Uterus (tissue), 4 donors: ENCODE data around the gene PRR23E. TPM values are rescaled to one million over a fixed set of nuclear protein-coding genes. Genes with fewer than 3 reads are reported as not detected.

Experiments used
- DNase-seq, 2 donors: peaks; one replicate each; pipeline ENCODE4 v3.0.0-alpha.2; 2019 to 2020
- H3K27ac ChIP-seq, 2 donors: fragments of 200-600 bp; sonication (generic); 1 replicate in 1 of 2; 2 replicates in 1 of 2; pipeline ENCODE4 v1.5.1; 2016 to 2018
- H3K27me3 ChIP-seq, 2 donors: fragments of 200-600 bp; sonication (generic); one replicate each; pipeline ENCODE4 v1.5.1; 2018 to 2019; ENCODE audit warnings: control low read depth in 1 of 2
- H3K36me3 ChIP-seq, 2 donors: fragments of 200-600 bp; sonication (generic); one replicate each; pipeline ENCODE4 v1.5.1; 2019; ENCODE audit warnings: control low read depth in 1 of 2
- H3K4me1 ChIP-seq, 2 donors: fragments of 200-600 bp; sonication (generic); one replicate each; pipeline ENCODE4 v1.5.1; 2018 to 2019; ENCODE audit warnings: control low read depth in 1 of 2
- H3K4me3 ChIP-seq, 2 donors: fragments of 200-600 bp; sonication (generic); 1 replicate in 1 of 2; 2 replicates in 1 of 2; pipeline ENCODE4 v1.5.1; 2018 to 2019; ENCODE audit warnings: mild to moderate bottlenecking in 1 of 2
- H3K9me3 ChIP-seq, 2 donors: fragments of 200-600 bp; sonication (generic); one replicate each; pipeline ENCODE4 v1.5.1; 2019; ENCODE audit warnings: control low read depth in 1 of 2
- POLR2A ChIP-seq, 2 donors: fragments of 450-650 bp; IDR thresholded peaks; one replicate each; pipeline ENCODE4 v1.6.1; 2016; ENCODE audit warnings: antibody characterized with exemption in 2 of 2, mild to moderate bottlenecking in 1 of 2, moderate library complexity in 1 of 2
- intact Hi-C: fragments of 100-400 bp; cut with DNase I; formaldehyde crosslinking; loops from one replicate; pipeline ENCODE4 v1.15.1; 2023; ENCODE audit warnings: low total_unique reads
- total RNA-seq, 4 donors: library from RNA; depleted of rRNA in 3 of 4; stranded (reverse); fragments of >200 nt in 3 of 4; gene quantifications; one replicate each; pipeline versions ENCODE4 v1.1.0 to v1.2.4, GENCODE V29; 2014 to 2023
- TF ChIP-seq, protein P1 (sequence below), 4 experiments: fragments of 200-600 bp in 2 of 4; fragments of 450-650 bp in 2 of 4; sonication (generic) in 2 of 4; IDR thresholded peaks; one replicate each; pipeline ENCODE4 v1.5.1; 2016 to 2019; ENCODE audit warnings: antibody characterized with exemption in 4 of 4, mild to moderate bottlenecking in 2 of 4, moderate library complexity in 1 of 4
- donor health status: DM: yes; HTN: yes; CAD: no.

Gene PRR23E
- total RNA-seq, 4 donors from 2014 or later, result not detected

GRCh38 chr3:127195417-127195816 lies 2.5 kb downstream of the PRR23E start:
- Histone ChIP-seq H3K4me1 (no peaks in the 10 kb centered on the region), H3K9me3 (no peaks in the 10 kb centered on the region), H3K27ac (no peak overlapping the region), H3K27me3 (no peaks in the 10 kb centered on the region), H3K36me3 (no peaks in the 10 kb centered on the region), H3K4me3 (no peak overlapping the region)
- TF ChIP-seq, protein P1, sequence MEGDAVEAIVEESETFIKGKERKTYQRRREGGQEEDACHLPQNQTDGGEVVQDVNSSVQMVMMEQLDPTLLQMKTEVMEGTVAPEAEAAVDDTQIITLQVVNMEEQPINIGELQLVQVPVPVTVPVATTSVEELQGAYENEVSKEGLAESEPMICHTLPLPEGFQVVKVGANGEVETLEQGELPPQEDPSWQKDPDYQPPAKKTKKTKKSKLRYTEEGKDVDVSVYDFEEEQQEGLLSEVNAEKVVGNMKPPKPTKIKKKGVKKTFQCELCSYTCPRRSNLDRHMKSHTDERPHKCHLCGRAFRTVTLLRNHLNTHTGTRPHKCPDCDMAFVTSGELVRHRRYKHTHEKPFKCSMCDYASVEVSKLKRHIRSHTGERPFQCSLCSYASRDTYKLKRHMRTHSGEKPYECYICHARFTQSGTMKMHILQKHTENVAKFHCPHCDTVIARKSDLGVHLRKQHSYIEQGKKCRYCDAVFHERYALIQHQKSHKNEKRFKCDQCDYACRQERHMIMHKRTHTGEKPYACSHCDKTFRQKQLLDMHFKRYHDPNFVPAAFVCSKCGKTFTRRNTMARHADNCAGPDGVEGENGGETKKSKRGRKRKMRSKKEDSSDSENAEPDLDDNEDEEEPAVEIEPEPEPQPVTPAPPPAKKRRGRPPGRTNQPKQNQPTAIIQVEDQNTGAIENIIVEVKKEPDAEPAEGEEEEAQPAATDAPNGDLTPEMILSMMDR (IDR thresholded peaks at IDR 0.05), result no peak
- TF ChIP-seq POLR2A (IDR thresholded peaks at IDR 0.05), result no peak
- no peak for DNase-seq
- intact Hi-C loops, result no loop called here

GRCh38 chr3:127196002-127196401 lies 3.1 kb downstream of the PRR23E start:
- TF ChIP-seq, protein P1 (IDR thresholded peaks at IDR 0.05), result no peak
- TF ChIP-seq POLR2A (IDR thresholded peaks at IDR 0.05), result no peak
- Histone ChIP-seq H3K9me3 (no peaks in the 10 kb centered on the region), H3K4me1 (no peaks in the 10 kb centered on the region), H3K27ac (no peak overlapping the region), H3K4me3 (no peak overlapping the region), H3K27me3 (no peaks in the 10 kb centered on the region), H3K36me3 (no peaks in the 10 kb centered on the region)
- intact Hi-C loops, result no loop called here
- DNase-seq, result no peak

GRCh38 chr3:127196466-127197299 lies 3.8 kb downstream of the PRR23E start:
- H3K4me3 ChIP-seq, result no peak overlapping the region
- DNase-seq, result no peak

GRCh38 chr3:127197300-127198189 lies 4.6 kb downstream of the PRR23E start:
- intact Hi-C loops, result no loop called here
- no peak for DNase-seq
- Histone ChIP-seq H3K27ac (no peak overlapping the region), H3K36me3 (no peaks in the 10 kb centered on the region), H3K9me3 (no peaks in the 10 kb centered on the region), H3K27me3 (peaks cover 0 to 4% of the 10 kb centered on the region in 2 donors), H3K4me3 (no peak overlapping the region), H3K4me1 (no peaks in the 10 kb centered on the region)
- TF ChIP-seq, protein P1 (IDR thresholded peaks at IDR 0.05), result no peak
- TF ChIP-seq POLR2A (IDR thresholded peaks at IDR 0.05), result no peak

More at GRCh38 chr3:127196466-127197299, 3.8 kb downstream of the PRR23E start:
- H3K9me3 ChIP-seq, result no peaks in the 10 kb centered on the region
- peaks cover 0 to 2% of the 10 kb centered on the region in 2 donors for H3K27me3 ChIP-seq
- no peaks in the 10 kb centered on the region for H3K36me3 ChIP-seq
- intact Hi-C loops, result no loop called here
- no peak for TF ChIP-seq POLR2A (IDR thresholded peaks at IDR 0.05)
- TF ChIP-seq, protein P1 (IDR thresholded peaks at IDR 0.05), result no peak
- H3K4me1 ChIP-seq, result no peaks in the 10 kb centered on the region
- H3K27ac ChIP-seq, result no peak overlapping the region
